Naive thymus-derived CD4-positive, alpha-beta T cell (primary cell): ENCODE results near the gene SLC44A1. TPM values are rescaled to one million over a fixed set of nuclear protein-coding genes. Genes with fewer than 3 reads are reported as not detected.

Experiments
- ATAC-seq: fragments of 150-1000 bp; cut with Tn5 transposase; 2 replicates; pipeline ENCODE4 v1.10.0; 2021; ENCODE audit warnings: mild to moderate bottlenecking, moderate library complexity
- CTCF ChIA-PET: fragments of 350-600 bp; sonication (Branson Sonifier 250); formaldehyde crosslinking; loops from one replicate; lab custom pipeline; 2021; ENCODE audit warnings: antibody characterized with exemption; lab: Charles Lee
- POLR2A ChIA-PET: fragments of 350-600 bp; sonication (Branson Sonifier 250); formaldehyde crosslinking; loops from one replicate; lab custom pipeline; 2021; ENCODE audit warnings: antibody characterized with exemption, inconsistent platforms; lab: Charles Lee
- DNase-seq, 9 donors: peaks; one replicate each; pipeline versions ENCODE4 v3.0.0 to v3.0.0-alpha.2; 2020 to 2022; ENCODE audit warnings: mixed read lengths in 1 of 9
- H3K27ac ChIP-seq: one replicate; pipeline ENCODE4 v1.7.0; 2013; ENCODE audit warnings: mild to moderate bottlenecking, low read depth, low read length, moderate library complexity
- H3K27me3 ChIP-seq, 2 donors: one replicate each; pipeline ENCODE4 v1.7.0; 2013; ENCODE audit warnings: low read length in 2 of 2, mild to moderate bottlenecking in 2 of 2, moderate library complexity in 2 of 2; ENCODE audit not compliant: control insufficient read depth in 2 of 2, insufficient read depth in 2 of 2
- H3K36me3 ChIP-seq, 3 experiments: 1 replicate in 2 of 3; 2 replicates in 1 of 3; pipeline ENCODE4 v1.7.0; 2013; ENCODE audit warnings: low read length in 3 of 3, mild to moderate bottlenecking in 3 of 3, moderate library complexity in 1 of 3; ENCODE audit not compliant: insufficient read depth in 3 of 3, control insufficient read depth in 2 of 3
- H3K4me1 ChIP-seq, 2 donors: one replicate each; pipeline ENCODE4 v1.7.0; 2013; ENCODE audit warnings: low read length in 2 of 2, mild to moderate bottlenecking in 2 of 2, moderate library complexity in 1 of 2; ENCODE audit not compliant: control insufficient read depth in 2 of 2, insufficient read depth in 2 of 2
- H3K4me3 ChIP-seq: 2 replicates; pipeline ENCODE4 v1.7.0; 2013; ENCODE audit warnings: mild to moderate bottlenecking, low read length
- H3K9me3 ChIP-seq, 3 experiments: 1 replicate in 2 of 3; 2 replicates in 1 of 3; pipeline ENCODE4 v1.7.0; 2013; ENCODE audit warnings: low read length in 3 of 3; ENCODE audit not compliant: control insufficient read depth in 2 of 3
- H3K27ac Mint-ChIP-seq, 9 donors: one replicate each; pipeline ENCODE4 v1.8.0; 2020 to 2022; ENCODE audit warnings: mixed read lengths in 9 of 9, mild to moderate bottlenecking in 8 of 9, moderate library complexity in 5 of 9, inconsistent platforms in 2 of 9
- H3K27me3 Mint-ChIP-seq, 5 donors: one replicate each; pipeline ENCODE4 v1.8.0; 2021 to 2022; ENCODE audit warnings: mixed read lengths in 5 of 5, mild to moderate bottlenecking in 1 of 5
- H3K36me3 Mint-ChIP-seq, 5 donors: one replicate each; pipeline ENCODE4 v1.8.0; 2020 to 2022; ENCODE audit warnings: mixed read lengths in 5 of 5, mild to moderate bottlenecking in 3 of 5, inconsistent platforms in 1 of 5
- H3K4me1 Mint-ChIP-seq, 7 donors: one replicate each; pipeline ENCODE4 v1.8.0; 2020 to 2022; ENCODE audit warnings: mixed read lengths in 7 of 7, mild to moderate bottlenecking in 3 of 7, inconsistent platforms in 1 of 7
- H3K4me3 Mint-ChIP-seq, 10 donors: one replicate each; pipeline ENCODE4 v1.8.0; 2020 to 2022; ENCODE audit warnings: mild to moderate bottlenecking in 10 of 10, mixed read lengths in 10 of 10, moderate library complexity in 6 of 10, inconsistent platforms in 2 of 10
- H3K9me3 Mint-ChIP-seq, 11 donors: one replicate each; pipeline ENCODE4 v1.8.0; 2020 to 2022; ENCODE audit warnings: mixed read lengths in 11 of 11, mild to moderate bottlenecking in 4 of 11, inconsistent platforms in 1 of 11, moderate library complexity in 1 of 11
- intact Hi-C, 2 donors: fragments of 100-400 bp; cut with micrococcal nuclease; formaldehyde crosslinking; loops; one replicate each; pipeline ENCODE4 v1.15.1; 2023
- polyA plus RNA-seq, 2 donors: library from polyadenylated mRNA; unstranded; fragments of 300-500 nt; fragmentation: Illumina TruSeq; gene quantifications; one replicate each; pipeline ENCODE4 v1.2.3, GENCODE V29; 2021
- total RNA-seq, 6 experiments: library from RNA in 5 of 6; stranded (reverse) in 5 of 6; gene quantifications; 1 replicate in 5 of 6; 2 replicates in 1 of 6; pipeline ENCODE4 v1.2.3 and lab custom pipeline; 2021 to 2026

The SLC44A1 gene
- total and polyA plus RNA-seq, 7 experiments from 2014 or later = 7.7 to 21.8 (median 13.7) TPM

GRCh38 chr9:105385381-105385985 is 141.0 kb downstream of the SLC44A1 start:
- peaks cover 0 to 4% of the 10 kb centered on the region in 2 donors for H3K4me1 ChIP-seq
- Mint-ChIP-seq H3K36me3 (peaks cover 0 to 9% (median 9%) of the 10 kb centered on the region in 5 donors), H3K27me3 (peaks cover 0 to 19% (median 0%) of the 10 kb centered on the region in 5 donors), H3K27ac (peak overlapping the region; percentile 74 to 96 (median 83)), H3K9me3 (peaks cover 0 to 2% (median 0%) of the 10 kb centered on the region in 11 donors), H3K4me1 (peaks cover 5 to 23% (median 19%) of the 10 kb centered on the region in 7 donors), H3K4me3 (peak overlapping the region; percentile 75 to 98 (median 92))
- CTCF ChIA-PET = no interaction called here
- DNase-seq = peak in 8 of 9 donors; percentile 10 to 48 (median 35)
- H3K36me3 ChIP-seq = no peaks in the 10 kb centered on the region
- intact Hi-C loops = loop anchor here (1.0 to 5.0 kb wide), 4 partner anchors 19 to 141 kb away; partner anchors contain the start of gene SLC44A1 (in 1 of the 2)
- peak overlapping the region; percentile 65 for H3K27ac ChIP-seq
- peak overlapping the region; percentile 59 for H3K4me3 ChIP-seq
- POLR2A ChIA-PET = interaction anchor here (1.0 kb wide), 1 partner anchor 141 kb away, joined by 3 read pairs; the partner anchor contains the start of gene SLC44A1
- peak; percentile 86 for ATAC-seq
- no peaks in the 10 kb centered on the region for H3K9me3 ChIP-seq
- H3K27me3 ChIP-seq = no peaks in the 10 kb centered on the region

- ATAC-seq (no peak), DNase-seq (no peak)
- H3K4me1 Mint-ChIP-seq = peaks cover 3 to 19% (median 13%) of the 10 kb centered on the region in 7 donors
- H3K4me3 Mint-ChIP-seq = no peak overlapping the region
- H3K9me3 Mint-ChIP-seq = no peaks in the 10 kb centered on the region
- CTCF ChIA-PET = no interaction called here
- no peak overlapping the region for H3K27ac Mint-ChIP-seq
- Histone ChIP-seq H3K4me1 (peaks cover 0 to 4% of the 10 kb centered on the region in 2 donors), H3K36me3 (no peaks in the 10 kb centered on the region), H3K27ac (no peak overlapping the region), H3K9me3 (no peaks in the 10 kb centered on the region), H3K4me3 (no peak overlapping the region), H3K27me3 (no peaks in the 10 kb centered on the region)
- POLR2A ChIA-PET = no interaction called here
- peaks cover 0 to 9% (median 6%) of the 10 kb centered on the region in 5 donors for H3K36me3 Mint-ChIP-seq
- intact Hi-C loops = loop anchor here in 1 of 2 donors (5.0 kb wide), 1 partner anchor 47 kb away; no protein-coding TSS in a partner anchor
- H3K27me3 Mint-ChIP-seq = peaks cover 0 to 34% (median 0%) of the 10 kb centered on the region in 5 donors
Observed at GRCh38 chr9:105389796-105390195, 145.3 kb downstream of the SLC44A1 start.

- no peak for ATAC-seq
- ChIA-PET CTCF (no interaction called here), POLR2A (no interaction called here)
- Mint-ChIP-seq H3K4me1 (peaks cover 0 to 9% (median 2%) of the 10 kb centered on the region in 7 donors), H3K36me3 (peaks cover 0 to 9% (median 6%) of the 10 kb centered on the region in 5 donors), H3K27me3 (peaks cover 0 to 42% (median 0%) of the 10 kb centered on the region in 5 donors), H3K27ac (no peak overlapping the region), H3K9me3 (no peaks in the 10 kb centered on the region), H3K4me3 (no peak overlapping the region)
- Histone ChIP-seq H3K4me3 (no peak overlapping the region), H3K27me3 (no peaks in the 10 kb centered on the region), H3K9me3 (no peaks in the 10 kb centered on the region), H3K27ac (no peak overlapping the region), H3K36me3 (no peaks in the 10 kb centered on the region), H3K4me1 (peaks cover 0 to under 1% of the 10 kb centered on the region in 2 donors)
- DNase-seq = no peak
- intact Hi-C loops = no loop called here
Observed at GRCh38 chr9:105390871-105391270, 146.4 kb downstream of the SLC44A1 start.

GRCh38 chr9:105391288-105391687 is 146.8 kb downstream of the SLC44A1 start:
- ChIA-PET POLR2A (no interaction called here), CTCF (no interaction called here)
- Mint-ChIP-seq H3K9me3 (no peaks in the 10 kb centered on the region), H3K4me3 (no peak overlapping the region), H3K4me1 (peaks cover 0 to 8% (median 0%) of the 10 kb centered on the region in 7 donors), H3K36me3 (peaks cover 0 to 9% (median 6%) of the 10 kb centered on the region in 5 donors), H3K27ac (no peak overlapping the region), H3K27me3 (peaks cover 0 to 46% (median 0%) of the 10 kb centered on the region in 5 donors)
- DNase-seq (no peak), ATAC-seq (no peak)
- H3K27ac ChIP-seq = no peak overlapping the region
- H3K4me1 ChIP-seq = no peaks in the 10 kb centered on the region
- H3K36me3 ChIP-seq = no peaks in the 10 kb centered on the region
- intact Hi-C loops = no loop called here
- H3K27me3 ChIP-seq = no peaks in the 10 kb centered on the region
- no peak overlapping the region for H3K4me3 ChIP-seq
- no peaks in the 10 kb centered on the region for H3K9me3 ChIP-seq

GRCh38 chr9:105392531-105392930 is 148.1 kb downstream of the SLC44A1 start:
- H3K27me3 ChIP-seq = no peaks in the 10 kb centered on the region
- POLR2A ChIA-PET = no interaction called here
- H3K9me3 ChIP-seq = no peaks in the 10 kb centered on the region
- no peaks in the 10 kb centered on the region for H3K36me3 ChIP-seq
- H3K4me1 ChIP-seq = no peaks in the 10 kb centered on the region
- H3K27ac ChIP-seq = no peak overlapping the region
- ATAC-seq (no peak), DNase-seq (no peak)
- Mint-ChIP-seq H3K27ac (no peak overlapping the region), H3K4me1 (peaks cover 0 to 4% (median 0%) of the 10 kb centered on the region in 7 donors), H3K4me3 (no peak overlapping the region), H3K9me3 (no peaks in the 10 kb centered on the region), H3K36me3 (peaks cover 0 to 9% (median 6%) of the 10 kb centered on the region in 5 donors), H3K27me3 (peaks cover 3 to 51% (median 8%) of the 10 kb centered on the region in 5 donors)
- CTCF ChIA-PET = no interaction called here
- no peak overlapping the region for H3K4me3 ChIP-seq
- intact Hi-C loops = no loop called here

- Mint-ChIP-seq H3K36me3 (peaks cover 0 to 9% (median 6%) of the 10 kb centered on the region in 5 donors), H3K27ac (no peak overlapping the region), H3K4me1 (no peaks in the 10 kb centered on the region), H3K27me3 (peaks cover 5 to 49% (median 15%) of the 10 kb centered on the region in 5 donors), H3K9me3 (no peaks in the 10 kb centered on the region), H3K4me3 (no peak overlapping the region)
- intact Hi-C loops = no loop called here
- DNase-seq (no peak), ATAC-seq (no peak)
- ChIA-PET POLR2A (no interaction called here), CTCF (no interaction called here)
- Histone ChIP-seq H3K4me1 (no peaks in the 10 kb centered on the region), H3K36me3 (no peaks in the 10 kb centered on the region), H3K9me3 (no peaks in the 10 kb centered on the region), H3K27ac (no peak overlapping the region), H3K4me3 (no peak overlapping the region), H3K27me3 (no peaks in the 10 kb centered on the region)
Observed at GRCh38 chr9:105393576-105394344, 149.3 kb downstream of the SLC44A1 start.
